Measurements from ENCODE around the gene NAPSA.
"Not testable (repeated sequence)": the region's sequence is repeated elsewhere in the genome, so short reads cannot be mapped to it uniquely, and the experiment has no call there.

NAPSA gene

DNA sequence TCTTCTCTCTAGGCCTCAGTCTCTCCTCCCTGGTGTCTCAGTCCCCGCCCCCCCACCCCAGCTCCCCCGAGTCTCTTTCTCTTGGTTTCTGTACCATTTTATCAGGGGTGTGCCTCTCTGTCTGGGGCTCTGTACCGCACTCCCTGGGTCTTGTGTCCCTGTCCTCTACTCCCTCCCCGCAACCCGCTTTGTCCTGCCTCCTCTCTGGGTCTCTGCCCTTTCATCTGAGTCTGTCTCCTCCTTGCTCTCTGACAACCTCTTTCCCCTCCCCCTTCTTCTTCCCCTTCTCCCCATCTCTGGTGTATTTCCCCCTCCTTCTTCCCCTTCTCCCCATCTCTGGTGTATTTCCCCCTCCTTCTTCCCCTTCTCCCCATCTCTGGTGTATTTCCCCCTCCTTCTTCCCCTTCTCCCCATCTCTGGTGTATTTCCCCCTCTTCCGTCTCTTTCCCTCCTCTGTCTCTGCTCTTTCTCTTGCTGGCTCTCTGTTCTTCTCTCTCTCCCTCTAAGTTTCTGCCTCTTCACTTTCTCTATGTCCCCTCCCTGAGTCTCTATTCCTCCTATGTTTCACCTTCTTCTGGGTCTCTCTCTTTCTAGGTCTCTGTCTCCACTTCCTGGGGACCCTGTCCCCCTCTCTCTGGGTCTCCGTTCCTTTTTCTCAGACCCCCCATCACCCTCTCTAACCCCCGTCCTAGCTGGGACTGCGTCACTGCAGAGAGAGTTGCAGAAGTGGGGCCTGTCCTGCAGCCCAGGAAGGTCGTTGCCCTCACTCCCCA, 34.0 kb downstream of the NAPSA start:
- TF ChIP-seq, protein P1, sequence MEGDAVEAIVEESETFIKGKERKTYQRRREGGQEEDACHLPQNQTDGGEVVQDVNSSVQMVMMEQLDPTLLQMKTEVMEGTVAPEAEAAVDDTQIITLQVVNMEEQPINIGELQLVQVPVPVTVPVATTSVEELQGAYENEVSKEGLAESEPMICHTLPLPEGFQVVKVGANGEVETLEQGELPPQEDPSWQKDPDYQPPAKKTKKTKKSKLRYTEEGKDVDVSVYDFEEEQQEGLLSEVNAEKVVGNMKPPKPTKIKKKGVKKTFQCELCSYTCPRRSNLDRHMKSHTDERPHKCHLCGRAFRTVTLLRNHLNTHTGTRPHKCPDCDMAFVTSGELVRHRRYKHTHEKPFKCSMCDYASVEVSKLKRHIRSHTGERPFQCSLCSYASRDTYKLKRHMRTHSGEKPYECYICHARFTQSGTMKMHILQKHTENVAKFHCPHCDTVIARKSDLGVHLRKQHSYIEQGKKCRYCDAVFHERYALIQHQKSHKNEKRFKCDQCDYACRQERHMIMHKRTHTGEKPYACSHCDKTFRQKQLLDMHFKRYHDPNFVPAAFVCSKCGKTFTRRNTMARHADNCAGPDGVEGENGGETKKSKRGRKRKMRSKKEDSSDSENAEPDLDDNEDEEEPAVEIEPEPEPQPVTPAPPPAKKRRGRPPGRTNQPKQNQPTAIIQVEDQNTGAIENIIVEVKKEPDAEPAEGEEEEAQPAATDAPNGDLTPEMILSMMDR (conservative IDR thresholded peaks at IDR 0.05; ENCODE audit: low read depth, low read length) = no peak
- no peaks in the 10 kb centered on the region for H3K79me2 ChIP-seq (ENCODE audit: insufficient read depth, low read depth)
- H3K27me3 ChIP-seq (ENCODE audit: insufficient read depth, low read depth) = peaks cover 27% of the 10 kb centered on the region
- no peak overlapping the region for H3K27ac ChIP-seq
- H3K4me3 ChIP-seq (IDR thresholded peaks at IDR 0.05; ENCODE audit: insufficient read depth, low read depth, low read length) = no peak overlapping the region
- H3K4me2 ChIP-seq = no peak overlapping the region
- H2AFZ ChIP-seq (ENCODE audit: low read depth) = no peak overlapping the region
- H3K9ac ChIP-seq = no peak overlapping the region
- H4K20me1 ChIP-seq (ENCODE audit: insufficient read depth) = no peaks in the 10 kb centered on the region
- H3K4me1 ChIP-seq (ENCODE audit: low read depth, poor library complexity, severe bottlenecking) = no peaks in the 10 kb centered on the region
- no peaks in the 10 kb centered on the region for H3K36me3 ChIP-seq (ENCODE audit: insufficient read depth)

DNA sequence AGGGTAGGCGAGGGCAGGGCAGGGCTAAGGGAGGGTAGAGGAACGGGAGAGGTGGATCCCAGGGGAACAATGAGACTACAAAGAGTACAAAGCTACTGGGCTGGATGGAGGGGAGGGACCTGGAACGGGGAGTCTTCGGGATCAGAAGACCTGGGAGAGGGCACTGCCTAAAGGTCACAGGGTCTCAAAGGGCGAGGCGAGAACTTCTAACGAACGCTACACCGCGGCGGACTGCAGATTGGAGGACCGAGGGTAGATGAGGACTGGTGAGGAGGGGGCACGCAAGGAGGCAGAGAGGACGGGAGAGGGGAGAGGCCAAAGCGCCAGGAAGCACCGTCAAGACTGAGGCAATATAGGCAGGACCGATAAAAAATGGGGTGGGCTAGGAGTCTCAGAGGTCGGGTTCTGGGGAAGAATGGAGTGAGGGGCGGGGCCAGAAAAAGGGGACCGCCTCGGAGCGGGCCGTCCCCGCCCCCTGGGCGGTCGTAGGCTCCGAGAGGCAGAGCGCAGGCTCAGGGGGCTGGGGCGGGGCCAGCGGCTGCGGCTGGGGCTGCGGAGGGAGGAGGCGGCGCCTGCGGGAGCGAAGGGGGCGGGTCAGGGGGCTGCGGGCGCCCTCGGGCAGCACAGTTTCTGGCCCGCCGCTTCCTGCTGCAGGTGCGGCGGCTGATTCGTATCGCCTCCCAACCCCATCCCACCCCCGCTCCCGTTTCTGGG, 34.9 kb downstream of the NAPSA start:
- Histone ChIP-seq H3K4me2 (no peak overlapping the region), H3K27me3 (ENCODE audit: insufficient read depth, low read depth) (peaks cover 27% of the 10 kb centered on the region), H3K79me2 (ENCODE audit: insufficient read depth, low read depth) (no peaks in the 10 kb centered on the region), H3K4me1 (ENCODE audit: low read depth, poor library complexity, severe bottlenecking) (no peaks in the 10 kb centered on the region), H3K36me3 (ENCODE audit: insufficient read depth) (no peaks in the 10 kb centered on the region), H3K9ac (no peak overlapping the region), H3K4me3 (IDR thresholded peaks at IDR 0.05; ENCODE audit: insufficient read depth, low read depth, low read length) (no peak overlapping the region), H3K27ac (no peak overlapping the region), H2AFZ (ENCODE audit: low read depth) (no peak overlapping the region), H4K20me1 (ENCODE audit: insufficient read depth) (no peaks in the 10 kb centered on the region)
- TF ChIP-seq, protein P1 (conservative IDR thresholded peaks at IDR 0.05; ENCODE audit: low read depth, low read length) = no peak

DNA sequence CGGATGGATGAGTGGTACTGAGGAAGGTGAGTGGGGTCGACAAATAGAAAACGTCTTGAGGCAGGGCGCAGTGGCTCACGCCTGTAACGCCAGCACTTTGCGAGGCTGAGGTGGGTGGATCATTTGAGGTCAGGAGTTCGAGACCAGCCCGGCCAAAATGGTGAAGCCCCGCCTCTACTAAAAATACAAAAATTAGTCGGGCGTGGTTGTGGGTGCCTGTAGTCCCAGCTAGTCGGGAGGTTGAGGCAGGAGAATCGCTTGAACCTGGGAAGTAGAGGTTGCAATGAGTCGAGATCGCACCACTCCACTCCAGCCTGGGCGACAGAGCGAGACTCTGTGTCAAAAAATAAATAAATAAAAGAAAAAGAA, 35.5 kb downstream of the NAPSA start:
- not testable (repeated sequence) for H3K9ac ChIP-seq; H3K27ac ChIP-seq; H3K4me2 ChIP-seq; H4K20me1 ChIP-seq (ENCODE audit: insufficient read depth); H3K36me3 ChIP-seq (ENCODE audit: insufficient read depth); H3K4me1 ChIP-seq (ENCODE audit: low read depth, poor library complexity, severe bottlenecking); H3K79me2 ChIP-seq (ENCODE audit: insufficient read depth, low read depth); H2AFZ ChIP-seq (ENCODE audit: low read depth); H3K4me3 ChIP-seq (IDR thresholded peaks at IDR 0.05; ENCODE audit: insufficient read depth, low read depth, low read length)
- peaks cover 27% of the 10 kb centered on the region for H3K27me3 ChIP-seq (ENCODE audit: insufficient read depth, low read depth)

DNA sequence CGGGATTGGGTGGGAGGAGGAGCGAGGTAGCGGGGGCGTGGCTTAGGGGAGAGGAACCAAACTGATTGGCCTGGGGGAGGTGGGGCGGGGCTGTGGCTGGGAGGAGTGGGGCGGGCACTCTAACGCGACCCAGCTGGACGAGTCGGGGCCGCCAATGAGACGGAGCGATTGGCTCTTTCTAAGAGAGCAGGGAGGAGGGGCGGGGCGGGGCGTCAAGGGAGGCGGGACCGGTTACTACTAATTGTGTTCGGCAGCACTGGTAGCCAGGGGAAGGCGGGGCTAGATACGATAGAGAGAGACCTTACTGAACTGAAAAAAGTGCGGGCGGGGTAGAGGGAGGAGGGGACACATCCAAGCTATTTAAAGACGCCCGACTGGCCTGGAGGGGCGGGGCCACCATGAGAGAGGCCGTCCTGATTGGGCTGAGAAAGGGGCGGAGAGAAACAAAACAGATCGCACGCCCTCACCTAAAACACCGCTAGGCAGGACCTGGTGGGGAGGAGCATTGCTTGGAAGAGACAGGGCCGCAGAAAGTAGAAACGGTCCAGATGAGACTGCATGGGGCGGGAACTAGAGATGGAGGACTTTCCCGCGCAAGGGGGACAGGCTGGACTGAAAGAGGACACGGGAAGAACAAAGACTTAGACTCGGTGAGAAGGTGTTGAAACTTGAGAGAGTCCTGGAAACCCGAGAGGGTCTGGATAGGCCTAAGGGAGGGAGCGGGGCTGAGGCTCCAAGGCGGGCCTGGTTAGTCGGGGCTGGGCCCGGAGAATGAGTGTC, 36.1 kb downstream of the NAPSA start, which contains the start of gene KCNC3:
Gene KCNC3, minus strand, starts transcription at position 232 of the 780 bp plus-strand sequence. CDS start 295 bp downstream, outside the sequence.
- no peak within 1 kb of the TSS for H2AFZ ChIP-seq (ENCODE audit: low read depth)

More for the DNA sequence above, 36.1 kb downstream of the NAPSA start, which contains the start of gene KCNC3:
- no peaks in the 10 kb centered on the region for H3K4me1 ChIP-seq (ENCODE audit: low read depth, poor library complexity, severe bottlenecking)
- TF ChIP-seq, protein P1 (conservative IDR thresholded peaks at IDR 0.05; ENCODE audit: low read depth, low read length) = no peak
- no peak within 1 kb of the TSS for H3K9ac ChIP-seq
- no peaks in the 10 kb centered on the region for H3K36me3 ChIP-seq (ENCODE audit: insufficient read depth)
- H3K4me2 ChIP-seq = no peak within 1 kb of the TSS
- H4K20me1 ChIP-seq (ENCODE audit: insufficient read depth) = no peaks in the 10 kb centered on the region
- H3K27ac ChIP-seq = no peak within 1 kb of the TSS
- no peaks in the 10 kb centered on the region for H3K79me2 ChIP-seq (ENCODE audit: insufficient read depth, low read depth)
- H3K4me3 ChIP-seq (IDR thresholded peaks at IDR 0.05; ENCODE audit: insufficient read depth, low read depth, low read length) = no peak within 1 kb of the TSS
- peaks cover 32% of the 10 kb centered on the region for H3K27me3 ChIP-seq (ENCODE audit: insufficient read depth, low read depth)
